ENCODE measurements around the gene INSR.

INSR gene

GRCh38 chr19:7303470-7303869 lies 9.3 kb upstream of the INSR start:
- no peak for DNase-seq
- Histone ChIP-seq H3K36me3 (ENCODE audit: insufficient read depth, low read length) (no peaks in the 10 kb centered on the region), H3K9ac (ENCODE audit: low read depth, low read length) (no peak overlapping the region), H3K4me1 (ENCODE audit: insufficient read depth, low read length) (no peaks in the 10 kb centered on the region), H3K4me3 (ENCODE audit: low read depth in 1 of 2, low read length in 2 of 2) (no peak overlapping the region), H3K27me3 (ENCODE audit: insufficient read depth, low read length, poor library complexity) (no peaks in the 10 kb centered on the region), H3K27ac (ENCODE audit: low read length) (no peak overlapping the region), H3K9me3 (ENCODE audit: insufficient read depth, low read length, severe bottlenecking) (no peaks in the 10 kb centered on the region), H2AFZ (ENCODE audit: low read depth, low read length) (no peak overlapping the region), H3K4me2 (ENCODE audit: insufficient read depth, low read length) (no peak overlapping the region), H3K79me2 (ENCODE audit: insufficient read depth, low read length) (no peaks in the 10 kb centered on the region), H4K20me1 (ENCODE audit: insufficient read depth, low read length) (no peaks in the 10 kb centered on the region)
- TF ChIP-seq CTCF (IDR thresholded peaks at IDR 0.05; ENCODE audit: borderline replicate concordance, extremely low read depth, low read length, poor library complexity, severe bottlenecking) = no peak
- no peak for TF ChIP-seq EZH2 (IDR thresholded peaks at IDR 0.05; ENCODE audit: borderline replicate concordance, low read depth, low read length, severe bottlenecking)
- no peak for ATAC-seq (ENCODE audit: insufficient read depth, low read depth)

- ATAC-seq (ENCODE audit: insufficient read depth, low read depth) (no peak), DNase-seq (no peak)
- TF ChIP-seq CTCF (IDR thresholded peaks at IDR 0.05; ENCODE audit: borderline replicate concordance, extremely low read depth, low read length, poor library complexity, severe bottlenecking) = no peak
- TF ChIP-seq EZH2 (IDR thresholded peaks at IDR 0.05; ENCODE audit: borderline replicate concordance, low read depth, low read length, severe bottlenecking) = no peak
- Histone ChIP-seq H4K20me1 (ENCODE audit: insufficient read depth, low read length) (no peaks in the 10 kb centered on the region), H3K9ac (ENCODE audit: low read depth, low read length) (no peak overlapping the region), H3K27me3 (ENCODE audit: insufficient read depth, low read length, poor library complexity) (no peaks in the 10 kb centered on the region), H3K4me3 (ENCODE audit: low read depth in 1 of 2, low read length in 2 of 2) (no peak overlapping the region), H3K79me2 (ENCODE audit: insufficient read depth, low read length) (no peaks in the 10 kb centered on the region), H3K4me2 (ENCODE audit: insufficient read depth, low read length) (no peak overlapping the region), H3K9me3 (ENCODE audit: insufficient read depth, low read length, severe bottlenecking) (no peaks in the 10 kb centered on the region), H3K36me3 (ENCODE audit: insufficient read depth, low read length) (no peaks in the 10 kb centered on the region), H3K4me1 (ENCODE audit: insufficient read depth, low read length) (no peaks in the 10 kb centered on the region), H2AFZ (ENCODE audit: low read depth, low read length) (no peak overlapping the region), H3K27ac (ENCODE audit: low read length) (no peak overlapping the region)
These were observed 7.3 kb upstream of the INSR start for GRCh38 chr19:7301525-7301924.

- H3K36me3 ChIP-seq (ENCODE audit: insufficient read depth, low read length) = no peaks in the 10 kb centered on the region
- peaks cover 6% of the 10 kb centered on the region; the same call in 1 of the 2 replicates for H4K20me1 ChIP-seq (ENCODE audit: insufficient read depth, low read length)
- H3K27ac ChIP-seq (ENCODE audit: low read length) = no peak overlapping the region
- H3K9me3 ChIP-seq (ENCODE audit: insufficient read depth, low read length, severe bottlenecking) = no peaks in the 10 kb centered on the region
- no peak overlapping the region for H3K4me3 ChIP-seq (ENCODE audit: low read depth in 1 of 2, low read length in 2 of 2)
- H3K4me2 ChIP-seq (ENCODE audit: insufficient read depth, low read length) = no peak overlapping the region
- no peaks in the 10 kb centered on the region for H3K27me3 ChIP-seq (ENCODE audit: insufficient read depth, low read length, poor library complexity)
- no peak for DNase-seq
- no peak overlapping the region for H3K9ac ChIP-seq (ENCODE audit: low read depth, low read length)
- ATAC-seq (ENCODE audit: insufficient read depth, low read depth) = no peak
- H2AFZ ChIP-seq (ENCODE audit: low read depth, low read length) = no peak overlapping the region
- peaks cover 16% of the 10 kb centered on the region for H3K4me1 ChIP-seq (ENCODE audit: insufficient read depth, low read length)
- TF ChIP-seq CTCF (IDR thresholded peaks at IDR 0.05; ENCODE audit: borderline replicate concordance, extremely low read depth, low read length, poor library complexity, severe bottlenecking) (no peak), EZH2 (IDR thresholded peaks at IDR 0.05; ENCODE audit: borderline replicate concordance, low read depth, low read length, severe bottlenecking) (no peak)
- peaks cover 9% of the 10 kb centered on the region for H3K79me2 ChIP-seq (ENCODE audit: insufficient read depth, low read length)
These were observed 3.5 kb upstream of the INSR start for GRCh38 chr19:7297742-7298141.

Measured in DND-41 (cell line).